Panc1 (cell line): ENCODE results near the gene STIL. TPM values are rescaled to one million over a fixed set of nuclear protein-coding genes. Genes with fewer than 3 reads are reported as not detected.

Experiments
- ATAC-seq: fragments of 200-7000 bp; cut with Tn5 transposase; 2 replicates; pipeline ENCODE4 v1.9.1; 2020; ENCODE audit warnings: mild to moderate bottlenecking, moderate library complexity
- BruUV-seq: library from RNA; stranded (reverse); fragments of 400-500 nt; replicated peaks from 2 replicates; lab custom pipeline; 2021; lab: Mats Ljungman, UMichigan
- CTCF ChIA-PET: fragments of 300-600 bp; sonication (Branson Sonifier 250); formaldehyde crosslinking; loops from one replicate; lab custom pipeline; 2022; ENCODE audit warnings: antibody characterized with exemption; lab: Charles Lee
- POLR2A ChIA-PET: fragments of 300-600 bp; sonication (Branson Sonifier 250); formaldehyde crosslinking; loops from one replicate; lab custom pipeline; 2022; ENCODE audit warnings: antibody characterized with exemption; lab: Charles Lee
- DNase-seq: peaks from one replicate; pipeline ENCODE4 v3.0.0-alpha.2; 2010; ENCODE audit warnings: low read depth, low spot score
- H3K27ac ChIP-seq: 2 replicates; pipeline ENCODE4 v1.5.1; 2011; ENCODE audit warnings: mild to moderate bottlenecking, low read length, inconsistent platforms
- H3K27me3 ChIP-seq: fragments of 200-500 bp; sonication (Bioruptor generic); 2 replicates; pipeline ENCODE4 v1.6.0; 2014; ENCODE audit warnings: low read length, inconsistent platforms; ENCODE audit not compliant: control insufficient read depth, insufficient read depth
- H3K36me3 ChIP-seq: fragments of 200-500 bp; sonication (Bioruptor generic); 2 replicates; pipeline ENCODE4 v1.5.1; 2014; ENCODE audit warnings: inconsistent platforms, mild to moderate bottlenecking, low read length, moderate library complexity; ENCODE audit not compliant: control insufficient read depth, insufficient read depth
- H3K4me1 ChIP-seq: 2 replicates; pipeline ENCODE4 v1.5.1; 2011; ENCODE audit warnings: inconsistent platforms, mild to moderate bottlenecking, low read length, moderate library complexity; ENCODE audit not compliant: control insufficient read depth, insufficient read depth
- H3K4me3 ChIP-seq, 2 experiments: 2 replicates each; pipeline ENCODE4 v1.5.1; 2011 to 2012; ENCODE audit warnings: low read depth in 2 of 2, low read length in 2 of 2, mild to moderate bottlenecking in 2 of 2, inconsistent platforms in 1 of 2, moderate library complexity in 1 of 2
- H3K9me3 ChIP-seq: fragments of 200-500 bp; sonication (Bioruptor generic); 2 replicates; pipeline ENCODE4 v1.5.1; 2014; ENCODE audit warnings: low read depth, mild to moderate bottlenecking, inconsistent platforms, low read length, moderate library complexity; ENCODE audit not compliant: control insufficient read depth, insufficient read depth
- CTCF ChIP-seq: fragments of 450-650 bp; IDR thresholded peaks from 2 replicates; pipeline ENCODE4 v1.5.1; 2017; ENCODE audit warnings: mild to moderate bottlenecking
- POLR2AphosphoS5 ChIP-seq: IDR thresholded peaks from 2 replicates; pipeline ENCODE4 v1.6.1; 2012; ENCODE audit warnings: mild to moderate bottlenecking, low read depth, low read length, moderate library complexity
- REST ChIP-seq, 2 experiments: IDR thresholded peaks; 2 replicates each; pipeline ENCODE4 v1.6.1; 2011 to 2012; ENCODE audit warnings: low read depth in 2 of 2, control low read depth in 1 of 2, low read length in 1 of 2, mild to moderate bottlenecking in 1 of 2, moderate library complexity in 1 of 2; ENCODE audit not compliant: insufficient read depth in 1 of 2
- SIN3A ChIP-seq: IDR thresholded peaks from 2 replicates; pipeline ENCODE4 v1.6.1; 2012; ENCODE audit warnings: low read depth, mild to moderate bottlenecking, low read length, moderate library complexity, borderline replicate concordance; ENCODE audit not compliant: insufficient read depth
- TCF7L2 ChIP-seq: IDR thresholded peaks from 2 replicates; pipeline ENCODE4 v1.6.1; 2011; ENCODE audit warnings: mild to moderate bottlenecking, low read depth, low read length, inconsistent platforms
- in situ Hi-C: cut with HindIII; loops from 2 replicates; pipeline ENCODE4 v1.10.0; 2016; ENCODE audit warnings: low sequenced_read_pairs, low pct_unique_long_range_greater_than_20kb
- intact Hi-C: fragments of 100-400 bp; cut with micrococcal nuclease; formaldehyde crosslinking; loops from one replicate; pipeline ENCODE4 v1.10.0; 2022; ENCODE audit not compliant: unreplicated experiment
- total RNA-seq: library from RNA; stranded (reverse); gene quantifications from one replicate; pipeline ENCODE4 v1.2.1, GENCODE V29; 2021; ENCODE audit not compliant: unreplicated experiment

Gene STIL
- total RNA-seq, 1 experiment from 2014 or later, result 31.6 TPM

DNA sequence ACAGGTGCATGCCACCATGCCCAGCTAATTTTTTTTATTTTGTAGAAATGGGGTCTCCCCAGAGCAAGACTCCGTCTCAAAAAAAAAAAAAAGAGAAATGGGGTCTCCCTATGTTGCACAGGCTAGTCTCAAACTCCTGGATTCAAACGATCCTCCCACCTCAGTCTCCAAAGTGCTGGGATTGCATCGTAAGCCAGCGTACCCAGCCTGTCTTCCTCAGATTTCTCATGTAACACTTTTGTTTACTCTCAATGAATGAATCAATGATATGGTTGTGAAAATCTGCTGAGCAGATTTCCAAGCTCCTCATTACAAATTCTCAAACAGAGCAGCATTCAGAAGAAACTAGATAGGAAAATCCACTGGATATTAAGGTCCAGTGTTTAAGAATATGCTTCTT is 26.3 kb upstream of the STIL start:
- ChIA-PET CTCF (interaction anchor here (0.7 kb wide), 1 partner anchor 386 kb away, joined by 11 read pairs; no protein-coding TSS in a partner anchor), POLR2A (no interaction called here)
- no peak for DNase-seq
- in situ Hi-C loops, result no loop called here
- Histone ChIP-seq H3K4me1 (peaks cover 4% of the 10 kb centered on the region; the same call in 1 of the 2 replicates), H3K36me3 (no peaks in the 10 kb centered on the region), H3K9me3 (no peaks in the 10 kb centered on the region), H3K27ac (no peak overlapping the region), H3K27me3 (no peaks in the 10 kb centered on the region), H3K4me3 (no peak overlapping the region)
- ATAC-seq, result no peak
- intact Hi-C loops, result no loop called here
- BruUV-seq, result no TSS peak
- no peak for TF ChIP-seq REST (IDR thresholded peaks at IDR 0.05; ENCODE audit: insufficient read depth in 1 of 2, low read depth in 2 of 2, low read length in 1 of 2)
- TF ChIP-seq POLR2AphosphoS5, result no peak
- no peak for TF ChIP-seq SIN3A
- TF ChIP-seq TCF7L2, result no peak
- TF ChIP-seq CTCF, result no peak

GRCh38 chr1:47338249-47339077 is 24.5 kb upstream of the STIL start:
- CTCF ChIA-PET, result interaction anchor here (0.6 to 1.4 kb wide), 7 partner anchors 14 to 270 kb away, joined by 3 to 6 read pairs (median 3); no protein-coding TSS in a partner anchor
- Histone ChIP-seq H3K36me3 (no peaks in the 10 kb centered on the region), H3K9me3 (no peaks in the 10 kb centered on the region), H3K4me1 (peaks cover 4% of the 10 kb centered on the region; the same call in 1 of the 2 replicates), H3K27me3 (no peaks in the 10 kb centered on the region), H3K4me3 (no peak overlapping the region), H3K27ac (no peak overlapping the region)
- POLR2A ChIA-PET, result interaction anchor here (0.9 kb wide), 1 partner anchor 24 kb away, joined by 10 read pairs; the partner anchor contains the start of gene STIL
- in situ Hi-C loops (no loop called here), intact Hi-C loops (no loop called here)
- BruUV-seq, result no TSS peak
- TF ChIP-seq REST (IDR thresholded peaks at IDR 0.05; ENCODE audit: insufficient read depth in 1 of 2, low read depth in 2 of 2, low read length in 1 of 2) (no peak), SIN3A (no peak), TCF7L2 (no peak), POLR2AphosphoS5 (no peak), CTCF (no peak)
- ATAC-seq (no peak), DNase-seq (no peak)
